Mesodermal cell (in vitro differentiated cells): ENCODE results near the gene C16orf92.
"Not testable (repeated sequence)": the region's sequence is repeated elsewhere in the genome, so short reads cannot be mapped to it uniquely, and the experiment has no call there.

ENCODE experiments used
- H3K27ac ChIP-seq: 2 replicates; pipeline ENCODE4 v1.7.0; 2013; ENCODE audit warnings: mild to moderate bottlenecking, low read depth, low read length, moderate library complexity; ENCODE audit not compliant: severe bottlenecking
- H3K36me3 ChIP-seq: 2 replicates; pipeline ENCODE4 v1.7.1; 2013; ENCODE audit warnings: mild to moderate bottlenecking, low read length, moderate library complexity; ENCODE audit not compliant: control insufficient read depth, insufficient read depth
- H3K4me1 ChIP-seq: one replicate; pipeline ENCODE4 v1.7.1; 2013; ENCODE audit warnings: mild to moderate bottlenecking, low read length; ENCODE audit not compliant: insufficient read depth, control insufficient read depth, poor library complexity, severe bottlenecking
- H3K4me3 ChIP-seq: 2 replicates; pipeline ENCODE4 v1.7.0; 2013; ENCODE audit warnings: low read length, control low read depth, mild to moderate bottlenecking; ENCODE audit not compliant: insufficient read depth, poor library complexity, severe bottlenecking; ENCODE audit errors: extremely low read depth
- H3K9me3 ChIP-seq: 2 replicates; pipeline ENCODE4 v1.7.1; 2013; ENCODE audit warnings: mild to moderate bottlenecking, low read length, moderate library complexity; ENCODE audit not compliant: control insufficient read depth
- WGBS, 2 experiments: methylation state at CpG; one replicate each; pipeline ENCODE4 v1.1.5; 2013; ENCODE audit warnings: missing lambda C conversion rate in 2 of 2; ENCODE audit not compliant: insufficient coverage in 2 of 2; 5-methylcytosine and 5-hydroxymethylcytosine counted together

C16orf92 gene

GRCh38 chr16:30016555-30017276 is 6.3 kb upstream of the C16orf92 start:
- WGBS, 2 experiments, result 73 to 94% methylated on average over 5 to 7 of the region's 8 CpGs
- no peaks in the 10 kb centered on the region for H3K36me3 ChIP-seq
- H3K4me3 ChIP-seq, result no peak overlapping the region
- no peaks in the 10 kb centered on the region for H3K4me1 ChIP-seq
- H3K27ac ChIP-seq, result no peak overlapping the region
- H3K9me3 ChIP-seq, result no peaks in the 10 kb centered on the region

- H3K4me1 ChIP-seq, result no peaks in the 10 kb centered on the region
- no peak overlapping the region for H3K4me3 ChIP-seq
- no peak overlapping the region for H3K27ac ChIP-seq
- H3K9me3 ChIP-seq, result no peaks in the 10 kb centered on the region
- WGBS, 2 experiments, result 100% methylated on average over 2 of the region's 2 CpGs
- H3K36me3 ChIP-seq, result no peaks in the 10 kb centered on the region
These were observed 5.7 kb upstream of the C16orf92 start for GRCh38 chr16:30017277-30017656.

- not testable (repeated sequence) for H3K9me3 ChIP-seq, H3K4me3 ChIP-seq, H3K27ac ChIP-seq, H3K4me1 ChIP-seq, H3K36me3 ChIP-seq
- WGBS, 2 experiments, result 86 to 93% methylated on average over 2 of the region's 4 CpGs
These were observed 5.1 kb upstream of the C16orf92 start for GRCh38 chr16:30017937-30018336.

- Histone ChIP-seq H3K27ac (no peak overlapping the region), H3K4me1 (no peaks in the 10 kb centered on the region), H3K36me3 (no peaks in the 10 kb centered on the region), H3K9me3 (no peaks in the 10 kb centered on the region), H3K4me3 (no peak overlapping the region)
- 79 to 83% methylated on average over 3 of the region's 4 CpGs for WGBS, 2 experiments
These were observed 4.3 kb upstream of the C16orf92 start for GRCh38 chr16:30018731-30019158.

- Histone ChIP-seq H3K4me1 (no peaks in the 10 kb centered on the region), H3K36me3 (no peaks in the 10 kb centered on the region), H3K27ac (no peak overlapping the region), H3K9me3 (no peaks in the 10 kb centered on the region), H3K4me3 (no peak overlapping the region)
- WGBS, 2 experiments, result 91 to 92% methylated on average over 11 of the region's 11 CpGs
These were observed 588 bp downstream of the C16orf92 start for GRCh38 chr16:30023586-30023985.

DNA sequence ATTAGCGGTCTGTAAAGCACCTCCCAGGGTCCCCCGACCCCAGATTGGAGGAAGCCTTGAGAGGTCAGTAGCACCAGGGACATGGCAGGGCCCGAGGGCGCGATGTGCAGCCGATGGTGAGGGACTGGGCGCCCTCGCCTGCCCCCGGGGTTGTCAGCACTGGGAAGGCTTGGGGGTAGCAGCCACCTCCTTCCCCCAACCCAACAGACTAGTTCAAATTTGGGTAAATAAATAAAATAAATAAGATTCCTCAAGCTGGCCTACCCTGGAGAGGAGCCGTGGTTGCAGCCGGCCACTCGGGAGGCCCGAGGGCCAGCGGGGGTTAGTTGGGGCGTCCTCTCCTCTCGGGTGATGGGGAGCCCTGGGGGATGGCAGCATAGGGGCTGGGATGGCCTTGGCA is 1.5 kb downstream of the C16orf92 start:
- no peaks in the 10 kb centered on the region for H3K9me3 ChIP-seq
- no peak overlapping the region for H3K27ac ChIP-seq
- H3K4me1 ChIP-seq, result no peaks in the 10 kb centered on the region
- WGBS, 2 experiments, result 89 to 90% methylated on average over 5 to 9 of the region's 16 CpGs
- no peaks in the 10 kb centered on the region for H3K36me3 ChIP-seq
- no peak overlapping the region for H3K4me3 ChIP-seq

DNA sequence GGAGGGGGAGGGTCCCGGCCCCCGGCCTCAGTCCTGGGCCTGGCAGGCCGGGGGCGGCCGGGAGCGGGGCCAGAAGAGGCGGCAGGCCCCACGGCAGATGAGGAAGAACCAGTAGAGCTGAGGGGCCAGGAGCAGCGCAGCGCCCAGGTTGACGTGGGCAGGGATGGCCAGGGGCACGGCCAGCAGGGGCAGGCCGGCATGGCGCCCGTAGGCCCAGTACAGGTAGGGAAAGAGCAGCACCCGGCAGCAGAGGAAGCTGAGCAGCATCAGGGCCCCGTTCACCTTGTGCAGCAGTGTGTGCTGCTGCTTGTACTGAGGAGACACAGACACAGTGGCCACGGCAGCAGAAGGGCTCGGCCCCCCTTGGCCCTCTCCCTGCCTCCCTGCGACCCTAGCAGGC is 2.2 kb downstream of the C16orf92 start:
- Histone ChIP-seq H3K4me1 (no peaks in the 10 kb centered on the region), H3K4me3 (no peak overlapping the region), H3K27ac (no peak overlapping the region), H3K9me3 (no peaks in the 10 kb centered on the region), H3K36me3 (no peaks in the 10 kb centered on the region)
- 87 to 88% methylated on average over 18 to 20 of the region's 20 CpGs for WGBS, 2 experiments

- Histone ChIP-seq H3K36me3 (no peaks in the 10 kb centered on the region), H3K4me1 (peaks cover 2% of the 10 kb centered on the region), H3K27ac (no peak overlapping the region), H3K4me3 (no peak overlapping the region), H3K9me3 (no peaks in the 10 kb centered on the region)
- WGBS, 2 experiments, result 87 to 88% methylated on average over 3 to 7 of the region's 7 CpGs
These were observed 2.6 kb downstream of the C16orf92 start for GRCh38 chr16:30025574-30025973.

GRCh38 chr16:30026449-30026848 is 3.5 kb downstream of the C16orf92 start:
- Histone ChIP-seq H3K27ac (no peak overlapping the region), H3K36me3 (no peaks in the 10 kb centered on the region), H3K4me3 (no peak overlapping the region), H3K4me1 (peaks cover 8% of the 10 kb centered on the region), H3K9me3 (no peaks in the 10 kb centered on the region)
- WGBS, 2 experiments, result 92 to 94% methylated on average over 18 of the region's 18 CpGs

DNA sequence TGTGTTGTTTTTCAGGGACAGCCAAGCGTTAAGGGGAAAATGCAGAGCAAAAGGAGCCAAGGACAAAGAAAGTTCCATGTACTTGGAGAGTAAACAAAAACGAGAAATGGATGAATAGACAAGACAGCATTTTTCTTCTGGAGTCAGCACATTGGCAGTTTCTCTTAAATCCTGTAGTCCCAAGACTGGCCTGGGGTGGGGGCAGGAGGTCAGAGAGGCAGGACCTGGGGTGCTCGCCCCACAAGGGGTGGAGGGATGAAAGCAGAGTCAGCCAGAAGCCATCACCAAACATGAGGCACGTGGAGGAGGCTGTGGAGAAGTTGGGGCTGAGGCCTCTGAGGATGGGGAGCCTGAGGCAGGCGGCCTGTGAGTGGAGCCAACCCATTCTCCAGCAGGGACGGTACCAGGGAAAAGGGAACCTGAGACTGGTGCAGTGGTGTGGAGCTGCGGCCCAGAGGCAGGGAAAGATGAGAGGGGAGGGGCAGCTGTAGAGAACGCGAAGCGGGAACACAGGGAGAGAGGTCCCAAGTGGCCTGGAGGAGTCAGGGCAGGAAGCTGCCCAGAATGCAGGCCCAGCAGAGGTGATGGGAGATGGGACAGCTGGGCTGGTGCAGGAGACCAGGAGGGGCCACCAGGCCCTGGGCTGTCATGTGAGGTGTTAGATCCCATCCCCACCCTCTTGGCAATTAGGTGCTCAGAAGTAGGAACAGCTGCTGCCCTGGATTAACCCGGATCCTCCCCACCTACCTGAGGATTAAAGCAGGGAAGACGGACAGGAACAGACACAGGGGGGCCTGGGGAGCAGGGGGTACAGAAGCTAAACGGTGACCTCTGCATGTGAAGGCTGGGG is 4.8 kb downstream of the C16orf92 start:
- no peak overlapping the region for H3K27ac ChIP-seq
- WGBS, 2 experiments, result 72 to 79% methylated on average over 10 to 12 of the region's 13 CpGs
- H3K9me3 ChIP-seq, result no peaks in the 10 kb centered on the region
- peaks cover 15% of the 10 kb centered on the region for H3K4me1 ChIP-seq
- H3K4me3 ChIP-seq, result no peak overlapping the region
- H3K36me3 ChIP-seq, result no peaks in the 10 kb centered on the region
